CD14-positive monocyte (primary cell): ENCODE data around the gene TM2D3. TPM values are rescaled to one million over a fixed set of nuclear protein-coding genes. Genes with fewer than 3 reads are reported as not detected.

Experiments
- DNase-seq, 3 donors: peaks; one replicate each; pipeline ENCODE4 v3.0.0-alpha.2; 2011 to 2022
- H2AFZ ChIP-seq: 2 replicates; pipeline ENCODE4 v1.6.0; 2012; ENCODE audit warnings: mild to moderate bottlenecking, low read depth, low read length, inconsistent platforms; ENCODE audit not compliant: insufficient read depth, poor library complexity, severe bottlenecking
- H3K27ac ChIP-seq, 2 donors: 1 replicate in 1 of 2; 2 replicates in 1 of 2; pipeline ENCODE4 v1.5.1; 2012 to 2013; ENCODE audit warnings: low read length in 2 of 2, control low read depth in 1 of 2, inconsistent platforms in 1 of 2, low read depth in 1 of 2, mild to moderate bottlenecking in 1 of 2
- H3K27me3 ChIP-seq, 2 donors: one replicate each; pipeline versions ENCODE4 v1.6.0 to v1.6.1; 2011 to 2013; ENCODE audit warnings: low read length in 2 of 2; ENCODE audit not compliant: control insufficient read depth in 2 of 2, insufficient read depth in 2 of 2
- H3K36me3 ChIP-seq, 2 donors: replicated peaks in 1 of 2; 1 replicate in 1 of 2; 2 replicates in 1 of 2; pipeline versions ENCODE4 v1.5.1 to v1.6.1; 2012 to 2013; ENCODE audit warnings: low read length in 2 of 2, control low read depth in 1 of 2, inconsistent platforms in 1 of 2, mild to moderate bottlenecking in 1 of 2; ENCODE audit not compliant: insufficient read depth in 2 of 2, control insufficient read depth in 1 of 2
- H3K4me1 ChIP-seq, 2 donors: 1 replicate in 1 of 2; 2 replicates in 1 of 2; pipeline versions ENCODE4 v1.5.1 to v1.6.1; 2012 to 2013; ENCODE audit warnings: low read length in 2 of 2, control low read depth in 1 of 2, inconsistent platforms in 1 of 2, mild to moderate bottlenecking in 1 of 2, moderate library complexity in 1 of 2; ENCODE audit not compliant: insufficient read depth in 2 of 2, control insufficient read depth in 1 of 2
- H3K4me2 ChIP-seq: replicated peaks from 2 replicates; pipeline ENCODE3; 2012; ENCODE audit warnings: low read length, moderate library complexity, mild to moderate bottlenecking; ENCODE audit not compliant: poor library complexity, severe bottlenecking; ENCODE audit errors: extremely low read depth
- H3K4me3 ChIP-seq, 3 experiments: fragments of 200-600 bp in 1 of 3; sonication (generic) in 1 of 3; replicated peaks in 1 of 3; 1 replicate in 2 of 3; 2 replicates in 1 of 3; pipeline ENCODE4 v1.5.1; 2011 to 2013; ENCODE audit warnings: low read length in 3 of 3, mild to moderate bottlenecking in 3 of 3, control low read depth in 2 of 3, low read depth in 2 of 3, inconsistent platforms in 1 of 3, moderate library complexity in 1 of 3
- H3K79me2 ChIP-seq: 2 replicates; pipeline ENCODE4 v1.6.0; 2012; ENCODE audit warnings: mild to moderate bottlenecking, control low read depth, inconsistent platforms, low read length, moderate library complexity; ENCODE audit not compliant: insufficient read depth
- H3K9ac ChIP-seq: 2 replicates; pipeline ENCODE4 v1.6.0; 2017; ENCODE audit warnings: low read length, mild to moderate bottlenecking; ENCODE audit not compliant: insufficient read depth, poor library complexity, severe bottlenecking
- H3K9me3 ChIP-seq, 2 donors: replicated peaks in 1 of 2; 1 replicate in 1 of 2; 2 replicates in 1 of 2; pipeline versions ENCODE4 v1.5.1 to v1.6.1; 2012 to 2013; ENCODE audit warnings: low read length in 2 of 2, control low read depth in 1 of 2; ENCODE audit not compliant: control insufficient read depth in 1 of 2, insufficient read depth in 1 of 2
- H4K20me1 ChIP-seq: 2 replicates; pipeline ENCODE4 v1.6.0; 2012; ENCODE audit warnings: mild to moderate bottlenecking, low read length, control low read depth, moderate library complexity; ENCODE audit not compliant: insufficient read depth
- H3K27ac Mint-ChIP-seq, 7 donors: one replicate each; pipeline ENCODE4 v1.8.0; 2020; ENCODE audit warnings: mild to moderate bottlenecking in 7 of 7, mixed read lengths in 7 of 7, moderate library complexity in 6 of 7, inconsistent platforms in 2 of 7
- H3K27me3 Mint-ChIP-seq, 3 donors: one replicate each; pipeline ENCODE4 v1.8.0; 2021 to 2022; ENCODE audit warnings: low read depth in 3 of 3, mild to moderate bottlenecking in 3 of 3, mixed read lengths in 3 of 3, moderate library complexity in 3 of 3, inconsistent platforms in 1 of 3
- H3K36me3 Mint-ChIP-seq, 2 donors: one replicate each; pipeline ENCODE4 v1.8.0; 2020; ENCODE audit warnings: mixed read lengths in 2 of 2, inconsistent platforms in 1 of 2, mild to moderate bottlenecking in 1 of 2
- H3K4me1 Mint-ChIP-seq: one replicate; pipeline ENCODE4 v1.8.0; 2020; ENCODE audit warnings: mild to moderate bottlenecking, mixed read lengths
- H3K4me3 Mint-ChIP-seq, 2 donors: one replicate each; pipeline ENCODE4 v1.8.0; 2020; ENCODE audit warnings: mild to moderate bottlenecking in 2 of 2, mixed read lengths in 2 of 2, moderate library complexity in 1 of 2
- H3K9me3 Mint-ChIP-seq, 7 donors: one replicate each; pipeline ENCODE4 v1.8.0; 2020 to 2022; ENCODE audit warnings: mixed read lengths in 7 of 7, mild to moderate bottlenecking in 6 of 7, moderate library complexity in 6 of 7, inconsistent platforms in 2 of 7
- WGBS: methylation state at CpG from one replicate; pipeline ENCODE4 v1.1.5; 2013; ENCODE audit warnings: missing lambda C conversion rate; ENCODE audit not compliant: insufficient coverage; 5-methylcytosine and 5-hydroxymethylcytosine counted together
- intact Hi-C, 2 donors: fragments of 100-400 bp; cut with micrococcal nuclease; formaldehyde crosslinking; loops; one replicate each; pipeline versions ENCODE4 v1.15.0 to v1.15.1; 2023
- polyA plus RNA-seq, 3 donors: library from polyadenylated mRNA; depleted of rRNA in 1 of 3; unstranded in 2 of 3; stranded (reverse) in 1 of 3; fragments of 300-500 nt in 2 of 3; fragments of >200 nt in 1 of 3; fragmentation: Illumina TruSeq in 2 of 3; gene quantifications; 1 replicate in 2 of 3; 2 replicates in 1 of 3; pipeline ENCODE4 v1.2.3, GENCODE V29; 2012 to 2021
- TF ChIP-seq, protein P1 (sequence below): fragments of 200-600 bp; IDR thresholded peaks from one replicate; pipeline ENCODE4 v1.8.0; 2022; ENCODE audit warnings: antibody characterized with exemption, mild to moderate bottlenecking

The TM2D3 gene
- polyA plus RNA-seq, 3 donors = 22.9 to 54.6 (median 26.5) TPM

DNA sequence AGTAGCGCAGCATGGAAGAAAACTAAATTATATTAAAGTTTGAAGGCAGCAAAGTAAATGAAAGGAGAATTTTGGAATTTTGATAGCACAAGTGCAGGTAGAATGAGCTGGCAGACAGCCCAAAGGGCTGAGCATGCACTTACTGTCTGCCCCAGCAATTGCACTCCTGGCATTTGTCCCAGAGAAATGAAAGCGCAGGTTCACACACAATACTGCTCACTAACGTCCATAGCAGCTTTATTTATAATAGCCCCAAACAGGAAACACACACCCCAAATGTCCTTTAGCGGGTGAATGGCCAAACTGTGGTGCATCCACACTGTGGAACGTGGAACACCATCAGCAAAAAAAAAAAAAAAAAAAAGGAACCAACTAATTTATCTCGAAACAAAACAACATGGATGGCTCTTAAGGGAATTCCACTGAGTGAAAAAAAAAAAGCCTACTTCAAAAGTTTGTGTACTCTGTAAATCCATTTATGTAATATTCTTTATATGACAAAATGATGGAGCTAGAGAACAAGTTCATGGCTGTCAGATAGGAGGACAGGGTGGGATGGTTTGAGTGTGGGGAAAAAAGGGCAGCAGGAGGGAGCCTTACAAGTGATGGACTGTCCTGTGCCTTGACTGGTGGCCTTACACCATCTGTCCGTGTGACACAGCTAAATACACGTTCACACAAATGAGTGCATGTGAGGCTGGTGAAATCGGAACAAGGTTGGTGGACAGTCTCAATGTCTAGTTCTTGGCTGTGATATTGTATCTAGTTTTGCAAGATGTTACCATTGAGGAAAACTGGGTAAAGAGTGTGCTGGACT lies 6.0 kb upstream of the TM2D3 start:
- WGBS = 39% methylated on average over 8 of the region's 9 CpGs
- no peaks in the 10 kb centered on the region for H3K27me3 Mint-ChIP-seq

DNA sequence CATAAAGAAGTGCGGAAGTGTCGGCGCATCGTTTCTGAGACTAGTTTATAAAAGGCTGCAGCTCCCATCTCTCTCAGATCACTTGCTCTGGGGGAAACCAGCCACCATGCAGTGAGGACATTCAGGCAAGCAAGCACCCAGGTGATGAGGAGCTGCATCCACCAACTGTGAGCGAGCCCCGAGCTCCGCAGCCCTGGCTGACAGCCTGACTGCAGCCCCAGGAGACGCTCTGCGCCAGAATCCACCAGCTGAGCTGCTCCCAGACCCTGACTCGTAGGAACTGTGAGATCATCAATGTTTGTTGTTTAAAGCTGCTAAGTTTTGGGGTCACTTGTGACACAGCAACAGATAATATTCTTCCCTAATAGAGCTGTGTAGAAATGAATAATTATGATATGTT lies 5.0 kb upstream of the TM2D3 start:
- Histone ChIP-seq H3K27ac (no peak overlapping the region), H3K9me3 (no peaks in the 10 kb centered on the region), H3K79me2 (peaks cover 11% of the 10 kb centered on the region), H3K4me3 (no peak overlapping the region), H3K4me1 (peaks cover 26 to 30% of the 10 kb centered on the region in 2 donors), H3K36me3 (no peaks in the 10 kb centered on the region), H4K20me1 (no peaks in the 10 kb centered on the region), H2AFZ (no peak overlapping the region), H3K4me2 (no peak overlapping the region), H3K9ac (no peak overlapping the region), H3K27me3 (no peaks in the 10 kb centered on the region)
- no peaks in the 10 kb centered on the region for H3K9me3 Mint-ChIP-seq
- WGBS = 95% methylated on average over 10 of the region's 10 CpGs
- no peak for DNase-seq
- H3K27ac Mint-ChIP-seq = no peak overlapping the region
- no peaks in the 10 kb centered on the region for H3K27me3 Mint-ChIP-seq
- TF ChIP-seq, protein P1, sequence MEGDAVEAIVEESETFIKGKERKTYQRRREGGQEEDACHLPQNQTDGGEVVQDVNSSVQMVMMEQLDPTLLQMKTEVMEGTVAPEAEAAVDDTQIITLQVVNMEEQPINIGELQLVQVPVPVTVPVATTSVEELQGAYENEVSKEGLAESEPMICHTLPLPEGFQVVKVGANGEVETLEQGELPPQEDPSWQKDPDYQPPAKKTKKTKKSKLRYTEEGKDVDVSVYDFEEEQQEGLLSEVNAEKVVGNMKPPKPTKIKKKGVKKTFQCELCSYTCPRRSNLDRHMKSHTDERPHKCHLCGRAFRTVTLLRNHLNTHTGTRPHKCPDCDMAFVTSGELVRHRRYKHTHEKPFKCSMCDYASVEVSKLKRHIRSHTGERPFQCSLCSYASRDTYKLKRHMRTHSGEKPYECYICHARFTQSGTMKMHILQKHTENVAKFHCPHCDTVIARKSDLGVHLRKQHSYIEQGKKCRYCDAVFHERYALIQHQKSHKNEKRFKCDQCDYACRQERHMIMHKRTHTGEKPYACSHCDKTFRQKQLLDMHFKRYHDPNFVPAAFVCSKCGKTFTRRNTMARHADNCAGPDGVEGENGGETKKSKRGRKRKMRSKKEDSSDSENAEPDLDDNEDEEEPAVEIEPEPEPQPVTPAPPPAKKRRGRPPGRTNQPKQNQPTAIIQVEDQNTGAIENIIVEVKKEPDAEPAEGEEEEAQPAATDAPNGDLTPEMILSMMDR = no peak
- peaks cover 0 to 8% of the 10 kb centered on the region in 2 donors for H3K36me3 Mint-ChIP-seq
- peaks cover 30% of the 10 kb centered on the region for H3K4me1 Mint-ChIP-seq
- intact Hi-C loops = loop anchor here (10.0 kb wide), 4 partner anchors 152 to 1052 kb away; partner anchors contain the start of genes ASB7 (in 1 of the 2) and LINS1 (in 1 of the 2)
- no peak overlapping the region for H3K4me3 Mint-ChIP-seq

More for the DNA sequence above, 6.0 kb upstream of the TM2D3 start:
- DNase-seq = no peak
- Mint-ChIP-seq H3K4me3 (peak overlapping the region in 1 of 2 donors; percentile 51), H3K27ac (peak overlapping the region in 4 of 7 donors; percentile 3 to 64 (median 43)), H3K9me3 (no peaks in the 10 kb centered on the region), H3K36me3 (peaks cover 0 to 8% of the 10 kb centered on the region in 2 donors), H3K4me1 (peaks cover 27% of the 10 kb centered on the region)
- intact Hi-C loops = loop anchor here (10.0 kb wide), 4 partner anchors 153 to 1053 kb away; partner anchors contain the start of genes ASB7 (in 1 of the 2) and LINS1 (in 1 of the 2)
- TF ChIP-seq, protein P1 = no peak
- Histone ChIP-seq H3K4me2 (peak overlapping the region; percentile 10), H4K20me1 (no peaks in the 10 kb centered on the region), H3K9me3 (no peaks in the 10 kb centered on the region), H2AFZ (no peak overlapping the region), H3K79me2 (peaks cover 3% of the 10 kb centered on the region), H3K36me3 (no peaks in the 10 kb centered on the region), H3K4me3 (no peak overlapping the region), H3K27me3 (no peaks in the 10 kb centered on the region), H3K9ac (no peak overlapping the region), H3K27ac (no peak overlapping the region), H3K4me1 (peaks cover 18 to 24% of the 10 kb centered on the region in 2 donors)
